ENCODE measurements around the gene CD248.

DNA sequence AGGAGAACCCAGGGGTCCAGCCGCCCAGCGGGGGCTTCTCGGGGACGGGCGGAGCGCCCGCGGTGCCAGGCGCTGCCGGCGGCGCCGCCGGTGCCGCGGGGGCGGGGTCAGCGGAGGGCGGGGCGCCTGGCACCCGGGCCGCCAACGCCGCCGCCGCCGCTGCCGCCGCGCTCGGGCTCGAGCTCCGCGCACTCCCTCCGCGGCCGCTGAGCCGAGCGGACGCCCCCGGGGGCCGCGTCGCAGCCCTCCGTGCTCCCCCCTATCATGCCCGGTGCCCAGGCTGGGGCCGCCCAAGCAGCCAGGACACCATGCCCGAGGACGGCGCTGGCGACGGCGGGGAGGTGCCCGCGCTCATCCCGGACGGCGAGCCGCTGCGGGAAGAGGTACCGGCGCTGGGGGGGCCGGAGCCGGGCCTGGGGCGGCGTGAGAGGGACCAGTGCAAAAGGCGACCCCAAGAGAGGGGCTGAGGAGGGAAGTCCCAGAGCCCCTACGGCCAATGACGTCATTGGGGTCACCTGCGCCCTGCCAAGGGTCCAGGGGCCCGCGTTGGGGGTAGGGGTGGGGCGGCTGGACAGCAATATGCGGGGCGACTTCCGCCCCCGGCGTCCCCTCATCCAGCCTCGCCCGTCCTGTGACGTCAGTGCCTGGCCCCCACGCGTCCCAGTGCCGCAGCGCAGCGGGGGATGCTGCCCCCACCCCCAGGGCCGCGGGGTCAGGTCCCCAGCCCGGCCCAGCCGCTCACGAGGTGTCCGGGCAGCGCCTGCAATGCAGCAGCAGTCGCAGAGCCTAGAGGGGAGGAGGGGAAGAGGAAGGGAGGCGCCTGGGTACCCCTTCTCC lies 24.9 kb downstream of the CD248 start, which contains the start of gene TMEM151A:
- TF ChIP-seq EZH2 (IDR thresholded peaks at IDR 0.05; ENCODE audit: borderline replicate concordance, insufficient read depth, low read depth, low read length, poor library complexity, severe bottlenecking) = no peak
- TF ChIP-seq, protein P1, sequence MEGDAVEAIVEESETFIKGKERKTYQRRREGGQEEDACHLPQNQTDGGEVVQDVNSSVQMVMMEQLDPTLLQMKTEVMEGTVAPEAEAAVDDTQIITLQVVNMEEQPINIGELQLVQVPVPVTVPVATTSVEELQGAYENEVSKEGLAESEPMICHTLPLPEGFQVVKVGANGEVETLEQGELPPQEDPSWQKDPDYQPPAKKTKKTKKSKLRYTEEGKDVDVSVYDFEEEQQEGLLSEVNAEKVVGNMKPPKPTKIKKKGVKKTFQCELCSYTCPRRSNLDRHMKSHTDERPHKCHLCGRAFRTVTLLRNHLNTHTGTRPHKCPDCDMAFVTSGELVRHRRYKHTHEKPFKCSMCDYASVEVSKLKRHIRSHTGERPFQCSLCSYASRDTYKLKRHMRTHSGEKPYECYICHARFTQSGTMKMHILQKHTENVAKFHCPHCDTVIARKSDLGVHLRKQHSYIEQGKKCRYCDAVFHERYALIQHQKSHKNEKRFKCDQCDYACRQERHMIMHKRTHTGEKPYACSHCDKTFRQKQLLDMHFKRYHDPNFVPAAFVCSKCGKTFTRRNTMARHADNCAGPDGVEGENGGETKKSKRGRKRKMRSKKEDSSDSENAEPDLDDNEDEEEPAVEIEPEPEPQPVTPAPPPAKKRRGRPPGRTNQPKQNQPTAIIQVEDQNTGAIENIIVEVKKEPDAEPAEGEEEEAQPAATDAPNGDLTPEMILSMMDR (IDR thresholded peaks at IDR 0.05) = no peak
